B cell (primary cell): ENCODE results near the gene DAZ4. TPM values are rescaled to one million over a fixed set of nuclear protein-coding genes. Genes with fewer than 3 reads are reported as not detected.
"Not testable (repeated sequence)": the region's sequence is repeated elsewhere in the genome, so short reads cannot be mapped to it uniquely, and the experiment has no call there.

Experiments
- ATAC-seq: fragments of 200-7000 bp; cut with Tn5 transposase; one replicate; pipeline ENCODE4 v1.10.0; 2021; ENCODE audit warnings: low read depth, mild to moderate bottlenecking, moderate number of reproducible peaks, moderate library complexity
- CTCF ChIA-PET: fragments of 350-600 bp; sonication (Branson Sonifier 250); formaldehyde crosslinking; loops from one replicate; lab custom pipeline; 2021; ENCODE audit warnings: antibody characterized with exemption, inconsistent platforms; lab: Charles Lee
- POLR2A ChIA-PET: fragments of 350-600 bp; sonication (Branson Sonifier 250); formaldehyde crosslinking; loops from one replicate; lab custom pipeline; 2021; ENCODE audit warnings: antibody characterized with exemption; lab: Charles Lee
- DNase-seq: peaks from one replicate; pipeline ENCODE4 v3.0.0; 2013
- H2AFZ ChIP-seq: 2 replicates; pipeline ENCODE4 v1.6.1; 2012; ENCODE audit warnings: mild to moderate bottlenecking, low read depth, low read length; ENCODE audit not compliant: insufficient read depth, poor library complexity, severe bottlenecking
- H3K27ac ChIP-seq, 2 donors: 1 replicate in 1 of 2; 2 replicates in 1 of 2; pipeline ENCODE4 v1.5.1; 2012 to 2013; ENCODE audit warnings: low read length in 2 of 2, mild to moderate bottlenecking in 2 of 2, moderate library complexity in 1 of 2
- H3K27me3 ChIP-seq, 4 experiments: fragments of 200-600 bp in 1 of 4; sonication (generic) in 1 of 4; replicated peaks in 1 of 4; 1 replicate in 2 of 4; 2 replicates in 2 of 4; pipeline versions ENCODE4 v1.6.1 to v1.7.0; 2013 to 2016; ENCODE audit warnings: low read length in 3 of 4, mild to moderate bottlenecking in 2 of 4, mixed read lengths in 1 of 4, moderate library complexity in 1 of 4; ENCODE audit not compliant: insufficient read depth in 4 of 4, control insufficient read depth in 3 of 4; ENCODE audit errors: control extremely low read depth in 1 of 4
- H3K36me3 ChIP-seq, 2 experiments: replicated peaks in 1 of 2; 1 replicate in 1 of 2; 2 replicates in 1 of 2; pipeline versions ENCODE4 v1.6.1 to v1.7.1; 2013; ENCODE audit warnings: low read length in 1 of 2; ENCODE audit not compliant: insufficient read depth in 2 of 2, control insufficient read depth in 1 of 2; ENCODE audit errors: control extremely low read depth in 1 of 2, extremely low read depth in 1 of 2
- H3K4me1 ChIP-seq, 2 donors: fragments of 200-600 bp in 1 of 2; sonication (generic) in 1 of 2; 1 replicate in 1 of 2; 2 replicates in 1 of 2; pipeline versions ENCODE4 v1.5.1 to v1.6.1; 2013 to 2017; ENCODE audit warnings: low read length in 2 of 2; ENCODE audit not compliant: control insufficient read depth in 2 of 2, insufficient read depth in 2 of 2
- H3K4me2 ChIP-seq: replicated peaks from 2 replicates; pipeline ENCODE3; 2012; ENCODE audit warnings: mild to moderate bottlenecking, low read depth, low read length; ENCODE audit not compliant: poor library complexity, severe bottlenecking
- H3K4me3 ChIP-seq, 5 experiments: fragments of 200-600 bp in 1 of 5; sonication (generic) in 1 of 5; 1 replicate in 3 of 5; 2 replicates in 2 of 5; pipeline versions ENCODE4 v1.5.1 to v1.7.0; 2011 to 2016; ENCODE audit warnings: low read length in 4 of 5, mild to moderate bottlenecking in 4 of 5, low read depth in 2 of 5, control low read depth in 1 of 5, moderate library complexity in 1 of 5; ENCODE audit not compliant: insufficient read depth in 1 of 5; ENCODE audit errors: control extremely low read depth in 1 of 5, extremely low read depth in 1 of 5
- H3K79me2 ChIP-seq: fragments of 200-600 bp; sonication (generic); one replicate; pipeline ENCODE4 v1.6.0; 2016; ENCODE audit warnings: low read length; ENCODE audit not compliant: control insufficient read depth, insufficient read depth
- H3K9ac ChIP-seq: fragments of 200-600 bp; sonication (generic); 2 replicates; pipeline ENCODE4 v1.6.1; 2017; ENCODE audit warnings: mild to moderate bottlenecking, low read length, moderate library complexity
- H3K9me3 ChIP-seq, 3 donors: one replicate each; pipeline versions ENCODE4 v1.6.1 to v1.7.1; 2013; ENCODE audit warnings: low read length in 2 of 3; ENCODE audit not compliant: control insufficient read depth in 2 of 3, insufficient read depth in 1 of 3; ENCODE audit errors: control extremely low read depth in 1 of 3
- H4K20me1 ChIP-seq: 2 replicates; pipeline ENCODE4 v1.6.0; 2012; ENCODE audit warnings: mild to moderate bottlenecking, low read length; ENCODE audit not compliant: insufficient read depth, control insufficient read depth, poor library complexity, severe bottlenecking
- H3K27ac Mint-ChIP-seq: one replicate; pipeline ENCODE4 v1.8.0; 2021; ENCODE audit warnings: mixed read lengths
- H3K27me3 Mint-ChIP-seq: one replicate; pipeline ENCODE4 v1.8.0; 2021; ENCODE audit warnings: mixed read lengths
- H3K4me1 Mint-ChIP-seq: one replicate; pipeline ENCODE4 v1.8.0; 2021; ENCODE audit warnings: mixed read lengths
- H3K4me3 Mint-ChIP-seq: one replicate; pipeline ENCODE4 v1.8.0; 2021; ENCODE audit warnings: mixed read lengths
- H3K9me3 Mint-ChIP-seq: one replicate; pipeline ENCODE4 v1.8.0; 2022; ENCODE audit warnings: mixed read lengths; ENCODE audit not compliant: insufficient read depth
- WGBS: methylation state at CpG from one replicate; pipeline ENCODE4 v1.1.5; 2013; ENCODE audit warnings: missing lambda C conversion rate; ENCODE audit not compliant: insufficient coverage; 5-methylcytosine and 5-hydroxymethylcytosine counted together
- intact Hi-C: fragments of 100-400 bp; cut with micrococcal nuclease; formaldehyde crosslinking; loops from one replicate; pipeline ENCODE4 v1.10.0; 2022
- polyA minus RNA-seq: library from RNA; depleted of rRNA, polyadenylated mRNA; stranded (reverse); fragments of >200 nt; gene quantifications from 2 replicates; pipeline ENCODE4 v1.2.3, GENCODE V29; 2012
- polyA plus RNA-seq: library from polyadenylated mRNA; depleted of rRNA; stranded (reverse); fragments of >200 nt; gene quantifications from 2 replicates; pipeline ENCODE4 v1.2.3, GENCODE V29; 2012
- total RNA-seq, 2 donors: library from RNA; stranded (reverse); fragments of 120-200 nt in 1 of 2; gene quantifications; 1 replicate in 1 of 2; 2 replicates in 1 of 2; pipeline versions ENCODE4 v1.2.3 to v1.2.4, GENCODE V29; 2013 to 2022

DAZ4 gene, protein sequence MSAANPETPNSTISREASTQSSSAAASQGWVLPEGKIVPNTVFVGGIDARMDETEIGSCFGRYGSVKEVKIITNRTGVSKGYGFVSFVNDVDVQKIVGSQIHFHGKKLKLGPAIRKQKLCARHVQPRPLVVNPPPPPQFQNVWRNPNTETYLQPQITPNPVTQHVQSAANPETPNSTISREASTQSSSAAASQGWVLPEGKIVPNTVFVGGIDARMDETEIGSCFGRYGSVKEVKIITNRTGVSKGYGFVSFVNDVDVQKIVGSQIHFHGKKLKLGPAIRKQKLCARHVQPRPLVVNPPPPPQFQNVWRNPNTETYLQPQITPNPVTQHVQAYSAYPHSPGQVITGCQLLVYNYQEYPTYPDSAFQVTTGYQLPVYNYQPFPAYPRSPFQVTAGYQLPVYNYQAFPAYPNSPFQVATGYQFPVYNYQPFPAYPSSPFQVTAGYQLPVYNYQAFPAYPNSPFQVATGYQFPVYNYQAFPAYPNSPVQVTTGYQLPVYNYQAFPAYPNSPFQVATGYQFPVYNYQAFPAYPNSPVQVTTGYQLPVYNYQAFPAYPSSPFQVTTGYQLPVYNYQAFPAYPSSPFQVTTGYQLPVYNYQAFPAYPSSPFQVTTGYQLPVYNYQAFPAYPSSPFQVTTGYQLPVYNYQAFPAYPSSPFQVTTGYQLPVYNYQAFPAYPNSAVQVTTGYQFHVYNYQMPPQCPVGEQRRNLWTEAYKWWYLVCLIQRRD
- total RNA-seq (not detected in 2 replicates), polyA plus RNA-seq (not detected in 2 replicates), polyA minus RNA-seq (not detected in 2 replicates)
- total RNA-seq (2013): not detected

DNA sequence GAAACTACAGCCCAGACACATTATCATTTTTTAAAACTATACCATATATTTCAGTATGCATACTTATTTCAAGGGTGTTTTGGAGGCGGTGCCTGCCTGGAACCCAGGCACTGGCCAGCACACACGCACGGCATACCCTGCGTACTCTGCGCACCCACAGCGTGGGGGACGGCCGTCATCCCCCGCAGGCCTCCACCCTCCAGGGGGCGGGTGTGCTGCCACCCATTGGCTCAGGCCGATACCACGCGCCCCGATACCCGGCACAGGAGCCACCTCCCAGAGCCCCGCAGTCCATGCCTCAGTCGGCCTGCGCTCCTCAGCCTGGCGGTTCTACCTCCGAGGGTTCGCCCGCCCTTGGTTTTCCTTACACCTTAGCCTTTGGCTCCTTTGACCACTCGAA, at the start of gene DAZ4:
TSS of gene DAZ4 (plus strand) at position 301 of the 400 bp plus-strand sequence. CDS start 208 bp downstream, outside the sequence.
- H3K4me1 ChIP-seq, H3K9me3 ChIP-seq, H2AFZ ChIP-seq, H3K4me1 Mint-ChIP-seq, H3K79me2 ChIP-seq, H3K4me3 Mint-ChIP-seq, H3K27me3 Mint-ChIP-seq, H3K9ac ChIP-seq, H4K20me1 ChIP-seq, intact Hi-C loops, H3K27ac Mint-ChIP-seq, H3K4me2 ChIP-seq, POLR2A ChIA-PET, ATAC-seq, H3K36me3 ChIP-seq, DNase-seq, CTCF ChIA-PET, H3K27me3 ChIP-seq, H3K4me3 ChIP-seq, H3K27ac ChIP-seq, H3K9me3 Mint-ChIP-seq: not testable (repeated sequence)
- no CpG with 5 or more reads among the region's 23 CpGs for WGBS

DNA sequence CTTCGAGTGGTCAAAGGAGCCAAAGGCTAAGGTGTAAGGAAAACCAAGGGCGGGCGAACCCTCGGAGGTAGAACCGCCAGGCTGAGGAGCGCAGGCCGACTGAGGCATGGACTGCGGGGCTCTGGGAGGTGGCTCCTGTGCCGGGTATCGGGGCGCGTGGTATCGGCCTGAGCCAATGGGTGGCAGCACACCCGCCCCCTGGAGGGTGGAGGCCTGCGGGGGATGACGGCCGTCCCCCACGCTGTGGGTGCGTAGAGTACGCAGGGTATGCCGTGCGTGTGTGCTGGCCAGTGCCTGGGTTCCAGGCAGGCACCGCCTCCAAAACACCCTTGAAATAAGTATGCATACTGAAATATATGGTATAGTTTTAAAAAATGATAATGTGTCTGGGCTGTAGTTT, 20.4 kb upstream of the DAZ4 start, which contains the start of gene DAZ3:
TSS of gene DAZ3 (minus strand) at position 101 of the 400 bp plus-strand sequence. CDS start 208 bp downstream, outside the sequence.
- ATAC-seq, H3K4me1 Mint-ChIP-seq, H3K9ac ChIP-seq, H3K27ac Mint-ChIP-seq, intact Hi-C loops, H3K9me3 ChIP-seq, DNase-seq, H3K4me1 ChIP-seq, CTCF ChIA-PET, H2AFZ ChIP-seq, H3K79me2 ChIP-seq, H4K20me1 ChIP-seq, H3K36me3 ChIP-seq, H3K4me2 ChIP-seq, H3K27ac ChIP-seq, H3K4me3 Mint-ChIP-seq, H3K9me3 Mint-ChIP-seq, H3K27me3 ChIP-seq, POLR2A ChIA-PET, H3K27me3 Mint-ChIP-seq, H3K4me3 ChIP-seq: not testable (repeated sequence)
- no CpG with 5 or more reads among the region's 23 CpGs for WGBS

DNA sequence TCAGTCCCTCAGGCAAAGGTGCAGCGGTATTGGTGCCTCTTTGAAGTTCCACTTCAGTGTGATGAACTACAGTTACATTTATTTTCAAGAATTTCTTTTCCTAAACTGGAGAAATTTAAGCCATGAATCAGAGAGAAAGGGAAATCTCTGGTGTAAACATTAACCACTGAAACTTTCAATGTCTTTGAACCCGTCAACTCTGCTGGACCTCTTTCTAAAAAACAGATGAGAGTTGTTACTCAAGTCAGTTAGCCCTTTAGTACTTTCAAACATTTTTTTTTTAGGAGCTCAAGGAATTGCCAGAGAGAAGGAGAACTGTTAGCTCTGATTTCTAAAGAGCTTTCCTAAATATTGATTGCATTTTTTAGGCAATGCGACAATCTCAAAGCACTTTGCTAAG, 11.9 kb upstream of the DAZ4 start:
- H2AFZ ChIP-seq, H4K20me1 ChIP-seq, H3K36me3 ChIP-seq, H3K4me1 Mint-ChIP-seq, POLR2A ChIA-PET, intact Hi-C loops, H3K27ac Mint-ChIP-seq, H3K4me2 ChIP-seq, H3K9ac ChIP-seq, CTCF ChIA-PET, H3K79me2 ChIP-seq, H3K4me3 Mint-ChIP-seq, H3K27ac ChIP-seq, H3K27me3 ChIP-seq, H3K4me3 ChIP-seq, H3K4me1 ChIP-seq, H3K27me3 Mint-ChIP-seq, H3K9me3 Mint-ChIP-seq, ATAC-seq, H3K9me3 ChIP-seq, DNase-seq: not testable (repeated sequence)
- WGBS: no CpG with 5 or more reads among the region's 3 CpGs
